Neuronal stem cell (in vitro differentiated cells): Measurements from ENCODE around the gene BICD1.

Experiments used
- DNase-seq: peaks from one replicate; pipeline ENCODE4 v3.0.0-alpha.2; 2013; ENCODE audit warnings: low spot score
- H2AFZ ChIP-seq: one replicate; pipeline ENCODE4 v1.6.1; 2013; ENCODE audit warnings: mild to moderate bottlenecking, low read length, inconsistent platforms
- H2AK5ac ChIP-seq: 2 replicates; pipeline ENCODE4 v1.6.1; 2013; ENCODE audit warnings: low read depth, mild to moderate bottlenecking, inconsistent platforms, low read length, moderate library complexity, mixed read lengths
- H2BK120ac ChIP-seq: 2 replicates; pipeline ENCODE4 v1.6.1; 2013; ENCODE audit warnings: low read depth, mild to moderate bottlenecking, inconsistent platforms, low read length, moderate library complexity, mixed read lengths
- H2BK12ac ChIP-seq: one replicate; pipeline ENCODE4 v1.6.1; 2013; ENCODE audit warnings: low read length, inconsistent platforms
- H2BK15ac ChIP-seq: 2 replicates; pipeline ENCODE4 v1.6.1; 2013; ENCODE audit warnings: mild to moderate bottlenecking, low read length, inconsistent platforms, mixed read lengths
- H2BK5ac ChIP-seq: one replicate; pipeline ENCODE4 v1.6.1; 2013; ENCODE audit warnings: inconsistent platforms, mild to moderate bottlenecking, low read length, moderate library complexity
- H3K14ac ChIP-seq: one replicate; pipeline ENCODE4 v1.6.1; 2013; ENCODE audit warnings: low read length, inconsistent platforms
- H3K18ac ChIP-seq: 2 replicates; pipeline ENCODE4 v1.6.1; 2013; ENCODE audit warnings: low read length, inconsistent platforms
- H3K23ac ChIP-seq: 2 replicates; pipeline ENCODE4 v1.6.1; 2013; ENCODE audit warnings: low read depth, mild to moderate bottlenecking, mixed read lengths, low read length, inconsistent platforms; ENCODE audit not compliant: poor library complexity
- H3K27ac ChIP-seq: replicated peaks from 3 replicates; pipeline ENCODE4 v1.5.1; 2013; ENCODE audit warnings: low read length, inconsistent platforms
- H3K27me3 ChIP-seq, 3 experiments: 2 replicates each; pipeline ENCODE4 v1.6.1; 2013; ENCODE audit warnings: low read length in 3 of 3, mild to moderate bottlenecking in 2 of 3, inconsistent platforms in 1 of 3, low read depth in 1 of 3, mixed read lengths in 1 of 3, moderate library complexity in 1 of 3; ENCODE audit not compliant: control insufficient read depth in 3 of 3, insufficient read depth in 3 of 3
- H3K36me3 ChIP-seq, 2 donors: replicated peaks in 1 of 2; 2 replicates each; pipeline ENCODE4 v1.6.1; 2013; ENCODE audit warnings: low read length in 2 of 2; ENCODE audit not compliant: control insufficient read depth in 2 of 2, insufficient read depth in 2 of 2
- H3K4ac ChIP-seq: 2 replicates; pipeline ENCODE4 v1.6.1; 2013; ENCODE audit warnings: inconsistent platforms, mild to moderate bottlenecking, low read length, moderate library complexity
- H3K4me1 ChIP-seq, 2 donors: 1 replicate in 1 of 2; 2 replicates in 1 of 2; pipeline ENCODE4 v1.6.1; 2013; ENCODE audit warnings: low read length in 2 of 2, low read depth in 1 of 2; ENCODE audit not compliant: control insufficient read depth in 2 of 2, insufficient read depth in 1 of 2
- H3K4me2 ChIP-seq: one replicate; pipeline ENCODE4 v1.6.1; 2013; ENCODE audit warnings: mild to moderate bottlenecking, low read length, inconsistent platforms; ENCODE audit not compliant: insufficient read depth, poor library complexity, severe bottlenecking
- H3K4me3 ChIP-seq, 2 donors: 2 replicates each; pipeline ENCODE4 v1.5.1; 2013; ENCODE audit warnings: low read length in 2 of 2, mild to moderate bottlenecking in 2 of 2, inconsistent platforms in 1 of 2, moderate library complexity in 1 of 2
- H3K79me1 ChIP-seq: one replicate; pipeline ENCODE4 v1.6.1; 2013; ENCODE audit warnings: low read depth, mild to moderate bottlenecking, inconsistent platforms, low read length, moderate library complexity
- H3K9ac ChIP-seq: one replicate; pipeline ENCODE4 v1.6.1; 2013; ENCODE audit warnings: mild to moderate bottlenecking, low read depth, low read length, inconsistent platforms; ENCODE audit not compliant: poor library complexity
- H3K9me3 ChIP-seq, 2 donors: replicated peaks in 1 of 2; 2 replicates each; pipeline versions ENCODE3 to v1.6.1; 2013; ENCODE audit warnings: low read length in 2 of 2, mild to moderate bottlenecking in 2 of 2, inconsistent platforms in 1 of 2, low read depth in 1 of 2, mixed read lengths in 1 of 2, moderate library complexity in 1 of 2; ENCODE audit not compliant: control insufficient read depth in 2 of 2, insufficient read depth in 1 of 2
- H4K8ac ChIP-seq: one replicate; pipeline ENCODE4 v1.6.1; 2013; ENCODE audit warnings: low read depth, mild to moderate bottlenecking, inconsistent platforms, low read length, moderate library complexity
- H4K91ac ChIP-seq: one replicate; pipeline ENCODE4 v1.6.1; 2013; ENCODE audit warnings: low read length, low read depth, mild to moderate bottlenecking, inconsistent platforms; ENCODE audit not compliant: poor library complexity
- WGBS, 2 donors: extraction: QIAGEN DNeasy Blood & Tissue Kit; methylation state at CpG; one replicate each; pipeline ENCODE4 v1.1.7; 2013; ENCODE audit warnings: missing lambda C conversion rate in 2 of 2, mixed read lengths in 1 of 2; ENCODE audit not compliant: insufficient read length in 2 of 2, insufficient replicate concordance in 1 of 2; ENCODE audit errors: extremely low coverage in 2 of 2; 5-methylcytosine and 5-hydroxymethylcytosine counted together

Gene BICD1

DNA sequence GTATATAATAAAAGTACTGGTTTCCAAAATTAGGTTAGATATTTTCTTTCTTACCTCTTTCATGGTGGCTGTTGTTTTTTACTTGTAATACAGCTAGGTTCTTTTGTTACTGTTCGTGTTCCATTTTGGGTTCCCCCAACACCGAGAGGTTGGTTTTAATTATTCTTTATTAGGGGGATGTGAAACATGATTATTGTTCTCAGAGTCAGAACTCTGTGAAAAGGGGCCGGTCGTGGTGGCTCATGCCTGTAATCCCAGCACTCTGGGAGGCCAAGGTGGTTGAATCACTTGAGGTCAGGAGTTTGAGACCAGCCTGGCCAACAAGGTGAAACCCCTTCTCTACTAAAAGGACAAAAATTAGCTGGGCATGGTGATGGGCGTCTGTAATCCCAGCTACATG is 108.1 kb downstream of the BICD1 start:
- Histone ChIP-seq H3K9me3 (peaks cover 0 to 8% of the 10 kb centered on the region in 2 donors), H3K4me2 (no peak overlapping the region), H4K91ac (no peak overlapping the region), H3K27me3 (no peaks in the 10 kb centered on the region), H2BK15ac (no peak overlapping the region), H3K14ac (no peak overlapping the region), H3K27ac (no peak overlapping the region), H3K79me1 (no peaks in the 10 kb centered on the region), H3K23ac (no peak overlapping the region), H3K4me3 (no peak overlapping the region), H2BK5ac (no peak overlapping the region), H2BK120ac (no peak overlapping the region), H3K18ac (no peak overlapping the region), H2BK12ac (no peak overlapping the region), H4K8ac (no peak overlapping the region), H2AK5ac (no peak overlapping the region), H3K9ac (no peak overlapping the region), H3K4me1 (peaks cover 0 to 5% of the 10 kb centered on the region in 2 donors), H3K4ac (no peak overlapping the region), H2AFZ (no peak overlapping the region), H3K36me3 (peaks cover 10 to 28% of the 10 kb centered on the region in 2 donors)
- WGBS, 2 donors, result no CpG with 5 or more reads among the region's 5 CpGs
- no peak for DNase-seq

DNA sequence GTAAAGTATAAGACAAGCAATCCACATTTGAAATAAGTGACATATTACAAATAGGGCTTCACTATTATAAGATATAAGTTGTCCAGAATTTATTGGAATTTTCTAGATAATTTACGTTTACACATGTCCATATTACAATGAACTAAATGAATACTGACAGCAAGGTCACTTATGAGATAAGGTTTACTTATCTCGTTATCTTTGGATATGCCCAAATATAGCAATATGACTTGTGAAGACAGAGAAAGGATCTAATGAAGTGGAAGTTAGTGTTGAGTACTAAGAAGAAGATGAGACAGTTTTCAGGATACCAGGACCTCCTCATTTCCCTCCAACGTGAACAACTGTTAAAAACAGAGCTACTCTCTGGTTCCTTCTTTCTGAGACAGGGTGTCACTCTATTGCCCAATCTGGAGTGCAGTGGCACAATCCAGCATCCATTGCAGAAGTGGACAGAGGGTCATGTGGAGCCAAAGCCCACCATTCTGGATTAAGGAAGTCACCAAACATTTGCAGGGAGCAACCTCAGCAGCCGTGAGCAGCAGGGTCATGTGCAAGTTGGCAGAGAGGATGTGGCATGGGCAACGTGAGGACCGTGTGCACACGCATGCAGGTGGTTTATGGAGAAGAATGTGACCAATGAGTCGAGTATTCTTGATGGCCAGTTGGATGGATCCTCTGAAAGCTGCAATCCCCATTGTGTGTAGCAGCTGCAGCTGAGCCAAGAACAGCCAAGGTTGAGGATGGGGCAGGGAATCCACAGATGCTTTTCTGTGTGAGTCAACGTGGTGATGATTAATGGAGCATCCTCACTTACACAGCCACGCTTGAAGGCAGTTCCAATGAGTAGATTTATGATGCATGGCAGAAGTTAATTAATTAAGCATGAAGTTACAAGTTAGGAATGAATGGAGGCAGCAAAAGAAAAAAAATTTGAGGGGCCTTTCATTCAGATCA is 111.0 kb downstream of the BICD1 start:
- Histone ChIP-seq H3K4ac (no peak overlapping the region), H2BK15ac (no peak overlapping the region), H3K9me3 (peaks cover 0 to 8% of the 10 kb centered on the region in 2 donors), H4K8ac (no peak overlapping the region), H3K23ac (no peak overlapping the region), H3K79me1 (no peaks in the 10 kb centered on the region), H2BK12ac (no peak overlapping the region), H3K18ac (peak overlapping the region; percentile 0), H2AFZ (no peak overlapping the region), H3K14ac (no peak overlapping the region), H2BK5ac (no peak overlapping the region), H3K27me3 (no peaks in the 10 kb centered on the region), H3K4me3 (peak overlapping the region in 1 of 2 donors; percentile 15), H4K91ac (no peak overlapping the region), H3K9ac (no peak overlapping the region), H3K27ac (no peak overlapping the region), H3K4me2 (no peak overlapping the region), H3K4me1 (peaks cover 0 to 3% of the 10 kb centered on the region in 2 donors), H2BK120ac (no peak overlapping the region), H2AK5ac (no peak overlapping the region), H3K36me3 (peaks cover 10 to 28% of the 10 kb centered on the region in 2 donors)
- no CpG with 5 or more reads among the region's 10 CpGs for WGBS, 2 donors
- DNase-seq, result no peak

DNA sequence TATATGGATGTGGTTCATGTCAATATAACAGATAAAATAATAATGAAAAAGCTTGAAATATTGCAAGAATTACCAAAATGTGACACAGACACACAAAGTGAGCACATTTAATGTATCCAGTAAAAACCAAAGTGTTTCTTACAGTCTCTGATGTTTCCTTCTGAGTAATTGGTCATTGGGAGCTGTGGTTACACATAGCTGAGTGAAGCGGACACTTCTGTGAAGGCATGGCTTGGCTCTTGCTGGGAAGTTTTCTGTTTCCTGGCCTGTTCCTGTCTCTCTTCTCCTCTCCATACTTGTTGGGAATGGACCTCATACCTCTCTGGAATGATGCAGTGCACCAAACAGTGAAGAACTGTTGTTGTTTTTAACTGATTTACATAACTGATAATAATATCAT is 117.3 kb downstream of the BICD1 start:
- Histone ChIP-seq H4K8ac (no peak overlapping the region), H3K23ac (no peak overlapping the region), H3K14ac (no peak overlapping the region), H3K27ac (no peak overlapping the region), H3K4me1 (no peaks in the 10 kb centered on the region), H3K27me3 (no peaks in the 10 kb centered on the region), H2AK5ac (no peak overlapping the region), H3K36me3 (peaks cover 0 to 4% of the 10 kb centered on the region in 2 donors), H2AFZ (no peak overlapping the region), H2BK15ac (no peak overlapping the region), H3K79me1 (no peaks in the 10 kb centered on the region), H3K9ac (no peak overlapping the region), H3K9me3 (peaks cover 0 to 7% of the 10 kb centered on the region in 2 donors), H2BK120ac (no peak overlapping the region), H2BK12ac (no peak overlapping the region), H2BK5ac (no peak overlapping the region), H3K4ac (no peak overlapping the region), H3K18ac (no peak overlapping the region), H4K91ac (no peak overlapping the region), H3K4me2 (no peak overlapping the region), H3K4me3 (no peak overlapping the region)
- no peak for DNase-seq
- no CpG with 5 or more reads among the region's 1 CpG for WGBS, 2 donors

DNA sequence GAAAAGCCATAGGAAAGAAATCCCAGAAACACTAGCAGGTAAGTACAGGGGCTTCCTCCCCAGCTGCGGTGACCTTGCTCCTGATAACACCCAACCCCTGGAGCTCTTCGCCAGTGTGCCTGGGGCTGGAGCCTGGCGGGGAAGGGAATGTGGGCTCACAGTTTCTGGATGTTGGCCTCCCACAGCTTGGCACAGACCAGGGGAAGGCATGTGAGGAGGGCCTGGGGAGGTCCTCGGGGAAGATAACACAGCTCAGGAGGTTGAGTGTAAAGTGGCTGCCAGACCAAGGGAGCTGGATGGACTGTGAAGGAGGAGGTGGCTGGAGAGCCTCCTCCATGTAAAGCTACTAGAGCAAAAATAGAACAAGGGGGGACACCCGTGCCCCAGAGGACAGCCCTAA is 120.1 kb downstream of the BICD1 start:
- no peak overlapping the region for H2BK15ac ChIP-seq
- peaks cover 0 to 4% of the 10 kb centered on the region in 2 donors for H3K36me3 ChIP-seq
- no peak overlapping the region for H2BK120ac ChIP-seq
- H4K8ac ChIP-seq, result no peak overlapping the region
- no peak for DNase-seq
- no peaks in the 10 kb centered on the region for H3K79me1 ChIP-seq
- H3K18ac ChIP-seq, result no peak overlapping the region
- no peak overlapping the region for H2AFZ ChIP-seq
- H2AK5ac ChIP-seq, result no peak overlapping the region
- no CpG with 5 or more reads among the region's 5 CpGs for WGBS, 2 donors
- H3K27me3 ChIP-seq, result no peaks in the 10 kb centered on the region
- no peak overlapping the region for H3K4me3 ChIP-seq
- no peak overlapping the region for H2BK12ac ChIP-seq
- H3K23ac ChIP-seq, result no peak overlapping the region
- peak overlapping the region; percentile 14 for H3K14ac ChIP-seq
- H3K9ac ChIP-seq, result no peak overlapping the region
- no peak overlapping the region for H4K91ac ChIP-seq
- no peak overlapping the region for H3K4ac ChIP-seq
- H3K4me1 ChIP-seq, result peaks cover 0 to 1% of the 10 kb centered on the region in 2 donors
- H3K27ac ChIP-seq, result no peak overlapping the region
- H3K4me2 ChIP-seq, result no peak overlapping the region
- no peak overlapping the region for H2BK5ac ChIP-seq
- H3K9me3 ChIP-seq, result no peaks in the 10 kb centered on the region
